GM21360 (cell line): ENCODE results near the gene NELFCD.

ENCODE experiments used
- ATAC-seq: cut with Tn5 transposase; IDR thresholded peaks from one replicate; pipeline ENCODE4 v1.9.1; 2021; ENCODE audit warnings: mild to moderate bottlenecking, moderate library complexity; ENCODE audit not compliant: unreplicated experiment

NELFCD gene

GRCh38 chr20:59042796-59043631 is 62.0 kb downstream of the NELFCD start:
- ATAC-seq = peak; percentile 92

- no peak for ATAC-seq
These were observed 62.6 kb downstream of the NELFCD start for GRCh38 chr20:59043698-59044097.

GRCh38 chr20:59044295-59044694 is 63.2 kb downstream of the NELFCD start:
- ATAC-seq = no peak
